ENCODE measurements around the gene TIMM8B. TPM values are rescaled to one million over a fixed set of nuclear protein-coding genes. Genes with fewer than 3 reads are reported as not detected.
"Not testable (repeated sequence)": the region's sequence is repeated elsewhere in the genome, so short reads cannot be mapped to it uniquely, and the experiment has no call there.

The TIMM8B gene, protein sequence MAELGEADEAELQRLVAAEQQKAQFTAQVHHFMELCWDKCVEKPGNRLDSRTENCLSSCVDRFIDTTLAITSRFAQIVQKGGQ
- total RNA-seq, result 39.1 and 71.4 TPM in 2 replicates

- peak; percentile 95 for DNase-seq (ENCODE audit: low read depth)
Measured at GRCh38 chr11:112086422-112087191, at the start of gene TIMM8B, which contains the start of gene SDHD. Gene TIMM8B, minus strand, starts transcription at chr11:112086756. Its CDS starts 33 bp downstream, at chr11:112086723. Gene SDHD, plus strand, starts transcription at chr11:112086873. Its CDS starts 35 bp downstream, at chr11:112086908.

DNA sequence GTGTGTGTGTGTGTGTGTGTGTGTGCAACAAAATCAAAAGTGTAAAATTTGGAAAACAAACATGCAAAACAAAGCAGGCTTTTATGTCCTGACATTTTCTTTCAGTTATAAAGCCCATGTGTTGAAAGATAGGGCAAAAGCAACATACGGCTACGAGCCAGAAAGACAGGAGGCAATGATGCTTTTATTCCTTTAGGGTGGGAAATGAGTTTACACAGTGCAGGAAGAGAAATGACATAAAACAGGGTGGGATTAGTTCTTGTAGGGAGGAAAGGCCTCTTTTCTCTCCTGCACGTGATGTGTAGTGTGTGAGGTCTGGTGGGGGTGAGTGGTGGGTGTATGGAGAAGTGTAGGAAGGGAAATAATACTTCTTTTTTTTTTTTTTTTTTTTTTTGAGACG, 47.9 kb upstream of the TIMM8B start:
- no peak for DNase-seq (ENCODE audit: low read depth)

DNA sequence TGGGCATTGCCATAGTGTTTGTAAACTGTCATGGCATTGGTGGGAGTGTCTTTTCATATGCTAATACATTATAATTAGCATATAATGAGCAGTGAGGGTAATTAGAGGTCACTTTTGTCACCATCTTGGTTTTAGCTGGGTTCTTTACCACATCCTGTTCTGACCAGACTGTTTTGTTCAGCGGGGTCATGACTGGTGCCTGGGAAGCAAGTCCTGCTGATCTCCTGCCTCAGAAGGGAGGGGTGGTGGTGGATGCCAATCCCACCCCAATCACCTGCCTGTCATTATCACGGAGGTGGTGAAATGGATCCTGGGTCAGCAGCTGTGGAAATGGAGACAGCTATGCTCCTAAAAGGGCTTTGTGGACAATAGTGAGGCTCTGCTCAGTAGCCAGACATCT, 46.2 kb upstream of the TIMM8B start:
- peak; percentile 30 for DNase-seq (ENCODE audit: low read depth)

GRCh38 chr11:112129656-112130055, 43.1 kb upstream of the TIMM8B start:
- no peak for DNase-seq (ENCODE audit: low read depth)

- peak; percentile 85 for DNase-seq (ENCODE audit: low read depth)
Measured at GRCh38 chr11:112128483-112129121, 42.0 kb upstream of the TIMM8B start.

- DNase-seq (ENCODE audit: low read depth), result no peak
Measured at GRCh38 chr11:112127056-112127455, 40.5 kb upstream of the TIMM8B start.

DNA sequence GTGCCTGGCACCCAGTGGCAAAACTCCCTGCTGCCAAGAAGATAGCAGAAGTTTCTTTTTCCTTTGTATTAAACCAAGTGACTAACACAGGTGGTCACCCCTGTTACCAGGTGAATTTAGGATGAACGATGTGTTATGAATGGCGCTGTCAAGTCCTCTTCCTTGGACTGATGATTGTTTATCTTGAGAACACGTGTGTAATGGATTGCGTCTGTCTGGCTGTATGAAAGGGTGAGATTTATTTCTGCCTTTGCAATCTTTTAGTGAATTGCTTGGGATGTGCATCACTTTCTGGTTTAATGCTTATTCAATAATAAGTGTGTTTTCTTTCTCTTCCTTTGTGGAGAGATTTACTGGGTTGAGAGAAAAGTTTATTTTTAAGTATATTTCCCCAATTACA, 36.6 kb upstream of the TIMM8B start:
- no peak for DNase-seq (ENCODE audit: low read depth)

- DNase-seq (ENCODE audit: low read depth), result peak; percentile 19
Measured at GRCh38 chr11:112121981-112122615, 35.5 kb upstream of the TIMM8B start.

GRCh38 chr11:112118176-112118575, 31.6 kb upstream of the TIMM8B start:
- no peak for DNase-seq (ENCODE audit: low read depth)

DNA sequence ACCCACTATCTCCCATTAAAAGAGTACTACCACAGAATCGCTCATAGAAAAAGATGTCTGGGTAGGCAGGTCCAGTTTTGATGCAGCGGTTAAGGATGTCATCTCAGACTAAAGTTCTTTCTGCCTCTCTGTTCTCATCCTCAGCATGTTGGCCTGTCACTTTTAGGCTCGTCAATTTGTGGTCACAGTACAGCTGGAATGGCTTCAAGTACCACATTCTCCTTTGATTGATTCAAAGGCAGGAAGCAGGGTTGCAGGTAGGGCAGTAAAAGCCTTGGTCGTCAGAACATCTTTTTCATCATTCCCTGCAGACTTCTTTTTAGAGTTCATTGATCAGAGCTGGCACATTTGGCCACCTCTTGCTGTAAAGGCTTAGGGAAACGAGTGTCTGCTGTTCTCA, 28.8 kb upstream of the TIMM8B start:
- DNase-seq (ENCODE audit: low read depth), result no peak

GRCh38 chr11:112114460-112114859, 27.9 kb upstream of the TIMM8B start:
- DNase-seq (ENCODE audit: low read depth), result no peak

DNA sequence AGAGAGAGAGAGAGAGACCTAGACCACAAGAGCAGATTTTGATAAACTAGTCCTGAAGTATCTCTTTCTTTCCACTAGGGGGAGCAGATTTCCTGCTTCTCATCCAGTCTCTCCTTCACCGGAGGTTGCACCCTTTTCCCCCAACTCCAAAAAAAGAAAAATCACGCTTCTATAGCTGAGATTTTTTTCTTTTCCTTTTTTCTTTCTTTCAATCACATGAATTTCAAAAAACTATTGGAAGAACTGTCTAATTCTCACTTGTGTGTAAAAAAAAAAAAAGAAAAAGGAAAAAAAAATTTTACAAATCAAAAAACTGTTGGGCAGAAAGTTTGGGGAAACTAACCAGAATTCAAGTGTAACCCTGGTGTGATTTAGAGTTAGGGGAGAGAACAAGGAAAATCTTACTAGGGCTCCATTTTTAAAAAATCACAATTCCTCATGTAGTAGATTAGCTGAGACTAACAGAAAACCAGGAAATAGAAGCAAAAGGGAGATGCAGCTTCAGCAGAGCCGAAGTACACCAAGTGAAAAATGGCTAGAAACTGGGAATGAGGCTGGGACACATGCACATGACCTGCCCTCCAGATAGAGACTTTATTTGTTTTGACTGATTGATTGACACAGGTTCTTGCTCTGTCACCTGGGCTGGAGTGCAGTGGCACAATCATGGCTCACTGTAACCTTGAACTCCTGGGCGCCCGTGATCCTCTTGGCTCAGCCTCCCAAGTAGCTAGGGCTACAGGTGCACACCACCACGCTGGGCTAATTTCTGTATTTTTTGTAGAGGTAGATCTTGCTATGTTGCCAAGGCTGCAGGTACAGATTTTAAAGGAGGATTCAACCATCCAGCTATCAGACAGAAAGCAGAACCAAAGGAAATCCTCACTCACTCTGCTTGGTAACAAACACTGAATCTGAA, 27.2 kb upstream of the TIMM8B start:
- peak; percentile 76 for DNase-seq (ENCODE audit: low read depth)

DNA sequence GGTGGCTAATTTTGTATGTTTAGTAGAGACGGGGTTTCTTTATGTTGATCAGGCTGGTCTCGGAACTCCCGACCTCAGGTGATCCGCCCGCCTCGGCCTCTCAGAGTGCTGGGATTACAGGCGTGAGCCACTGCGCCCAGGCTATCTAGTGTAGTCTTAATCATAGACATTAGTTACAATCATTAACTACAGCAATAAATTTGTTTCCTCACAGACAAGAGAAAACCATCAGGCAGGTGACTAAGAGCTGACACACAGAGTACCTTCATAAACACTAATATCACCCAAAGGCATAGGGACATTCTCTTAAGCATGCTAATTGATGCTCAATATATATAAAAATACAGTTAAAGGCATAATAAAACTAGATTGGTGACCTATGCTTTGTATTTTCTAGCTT, 19.5 kb upstream of the TIMM8B start:
- peak; percentile 81 for DNase-seq (ENCODE audit: low read depth)

- DNase-seq (ENCODE audit: low read depth), result no peak
Measured at GRCh38 chr11:112103446-112103845, 16.9 kb upstream of the TIMM8B start.

- no peak for DNase-seq (ENCODE audit: low read depth)
Measured at GRCh38 chr11:112100462-112100861, 13.9 kb upstream of the TIMM8B start.

GRCh38 chr11:112097734-112098528, 11.4 kb upstream of the TIMM8B start:
- DNase-seq (ENCODE audit: low read depth), result no peak

DNA sequence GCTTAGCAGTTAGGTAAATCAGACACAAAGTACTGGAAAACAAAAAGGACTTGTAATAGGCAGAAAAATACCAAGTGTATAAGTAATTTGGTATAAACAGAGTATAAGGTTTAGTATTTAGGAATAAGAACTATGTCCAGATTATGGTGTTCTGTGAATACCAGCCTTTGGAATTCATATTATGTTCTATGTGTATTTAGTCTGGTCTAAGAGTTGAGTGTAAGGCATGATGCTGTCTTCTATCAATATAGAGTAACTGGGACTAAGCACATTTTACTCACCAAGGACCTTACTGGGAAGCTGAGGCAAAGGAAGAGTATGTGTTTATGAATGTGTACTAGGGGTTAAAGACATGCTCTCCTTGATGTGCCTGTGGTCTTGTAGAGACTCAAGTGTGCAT, 9.6 kb upstream of the TIMM8B start:
- DNase-seq (ENCODE audit: low read depth), result no peak

DNA sequence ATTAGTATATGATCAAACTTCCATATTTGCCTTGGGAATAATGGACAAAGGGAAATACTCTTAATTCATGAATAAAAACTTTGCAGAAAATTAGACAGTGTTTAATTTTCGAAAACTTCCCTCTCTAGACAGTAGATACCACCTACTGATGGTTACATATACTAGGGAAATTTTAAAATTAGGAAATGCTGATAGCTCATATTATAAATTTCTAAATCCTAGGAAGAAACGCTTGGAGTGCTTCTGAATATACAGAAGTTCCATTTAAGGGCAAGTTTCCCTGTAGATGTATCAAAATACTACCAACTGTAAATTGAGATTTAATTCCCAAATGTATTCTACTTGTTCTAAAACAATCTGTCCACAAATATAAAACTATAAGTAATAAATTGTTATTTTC, 8.7 kb upstream of the TIMM8B start:
- not testable (repeated sequence) for DNase-seq (ENCODE audit: low read depth)

GRCh38 chr11:112087212-112087611, 656 bp upstream of the TIMM8B start:
- DNase-seq (ENCODE audit: low read depth), result no peak

GRCh38 chr11:112085822-112086421, 634 bp downstream of the TIMM8B start:
- DNase-seq (ENCODE audit: low read depth), result peak; percentile 16
